ENCODE measurements around the gene ANKRD55. TPM values are rescaled to one million over a fixed set of nuclear protein-coding genes. Genes with fewer than 3 reads are reported as not detected.

The ANKRD55 gene
- total and polyA plus RNA-seq, 9 of the 15 experiments (the other 6 are each of a cell fraction or from before 2014, with no cell fraction given) = 3.4 to 10.6 (median 6.5) TPM

- no peak for TF ChIP-seq ZBTB40 (IDR thresholded peaks at IDR 0.05)
- no peak for TF ChIP-seq ZBTB40 (CRISPR knock-in tag; IDR thresholded peaks at IDR 0.05)
- no peak for TF ChIP-seq ZNF217 (CRISPR knock-in tag; IDR thresholded peaks at IDR 0.05)
- no peak for TF ChIP-seq ZBTB26 (CRISPR knock-in tag; IDR thresholded peaks at IDR 0.05)
- no peak for TF ChIP-seq SAFB (IDR thresholded peaks at IDR 0.05; ENCODE audit: borderline replicate concordance, low read depth, low read length)
- TF ChIP-seq CBFA2T2 (conservative IDR thresholded peaks at IDR 0.05) = no peak
These were observed 154.6 kb downstream of the ANKRD55 start (continued) for GRCh38 chr5:56078278-56079156.

Measured in K562 (cell line).